GM10266 (cell line): ENCODE measurements around the gene RAPGEF5.

Experiments
- DNase-seq: peaks from one replicate; pipeline ENCODE4 v3.0.0; 2012; ENCODE audit errors: extremely low spot score
- TF ChIP-seq, protein P1 (sequence below): IDR thresholded peaks from 2 replicates; pipeline ENCODE4 v1.5.1; 2012; ENCODE audit warnings: mild to moderate bottlenecking, low read depth; ENCODE audit not compliant: control insufficient read depth, insufficient read depth; ENCODE audit errors: missing control alignments

The RAPGEF5 gene

GRCh38 chr7:22156205-22156604 lies 200.7 kb downstream of the RAPGEF5 start:
- no peak for DNase-seq
- TF ChIP-seq, protein P1, sequence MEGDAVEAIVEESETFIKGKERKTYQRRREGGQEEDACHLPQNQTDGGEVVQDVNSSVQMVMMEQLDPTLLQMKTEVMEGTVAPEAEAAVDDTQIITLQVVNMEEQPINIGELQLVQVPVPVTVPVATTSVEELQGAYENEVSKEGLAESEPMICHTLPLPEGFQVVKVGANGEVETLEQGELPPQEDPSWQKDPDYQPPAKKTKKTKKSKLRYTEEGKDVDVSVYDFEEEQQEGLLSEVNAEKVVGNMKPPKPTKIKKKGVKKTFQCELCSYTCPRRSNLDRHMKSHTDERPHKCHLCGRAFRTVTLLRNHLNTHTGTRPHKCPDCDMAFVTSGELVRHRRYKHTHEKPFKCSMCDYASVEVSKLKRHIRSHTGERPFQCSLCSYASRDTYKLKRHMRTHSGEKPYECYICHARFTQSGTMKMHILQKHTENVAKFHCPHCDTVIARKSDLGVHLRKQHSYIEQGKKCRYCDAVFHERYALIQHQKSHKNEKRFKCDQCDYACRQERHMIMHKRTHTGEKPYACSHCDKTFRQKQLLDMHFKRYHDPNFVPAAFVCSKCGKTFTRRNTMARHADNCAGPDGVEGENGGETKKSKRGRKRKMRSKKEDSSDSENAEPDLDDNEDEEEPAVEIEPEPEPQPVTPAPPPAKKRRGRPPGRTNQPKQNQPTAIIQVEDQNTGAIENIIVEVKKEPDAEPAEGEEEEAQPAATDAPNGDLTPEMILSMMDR, result no peak

DNA sequence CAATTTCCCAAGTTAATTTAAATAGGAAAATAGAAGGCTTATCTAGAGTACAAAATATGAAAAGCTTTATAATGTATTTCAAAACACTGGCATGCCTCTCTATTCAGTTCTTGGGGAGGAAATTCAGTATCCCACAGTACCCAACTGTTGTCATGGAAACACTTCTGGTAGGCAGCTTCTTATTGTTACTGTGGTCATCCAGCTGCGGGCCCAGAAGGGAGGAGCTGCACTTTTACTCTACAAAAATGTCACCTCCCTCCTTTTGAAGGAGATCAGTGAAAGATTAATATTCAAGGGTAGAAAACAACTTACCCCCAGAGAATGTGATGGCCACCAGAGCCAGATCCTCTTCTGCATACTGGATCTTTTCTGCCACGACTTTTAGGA lies 202.8 kb downstream of the RAPGEF5 start:
- TF ChIP-seq, protein P1, result no peak

DNA sequence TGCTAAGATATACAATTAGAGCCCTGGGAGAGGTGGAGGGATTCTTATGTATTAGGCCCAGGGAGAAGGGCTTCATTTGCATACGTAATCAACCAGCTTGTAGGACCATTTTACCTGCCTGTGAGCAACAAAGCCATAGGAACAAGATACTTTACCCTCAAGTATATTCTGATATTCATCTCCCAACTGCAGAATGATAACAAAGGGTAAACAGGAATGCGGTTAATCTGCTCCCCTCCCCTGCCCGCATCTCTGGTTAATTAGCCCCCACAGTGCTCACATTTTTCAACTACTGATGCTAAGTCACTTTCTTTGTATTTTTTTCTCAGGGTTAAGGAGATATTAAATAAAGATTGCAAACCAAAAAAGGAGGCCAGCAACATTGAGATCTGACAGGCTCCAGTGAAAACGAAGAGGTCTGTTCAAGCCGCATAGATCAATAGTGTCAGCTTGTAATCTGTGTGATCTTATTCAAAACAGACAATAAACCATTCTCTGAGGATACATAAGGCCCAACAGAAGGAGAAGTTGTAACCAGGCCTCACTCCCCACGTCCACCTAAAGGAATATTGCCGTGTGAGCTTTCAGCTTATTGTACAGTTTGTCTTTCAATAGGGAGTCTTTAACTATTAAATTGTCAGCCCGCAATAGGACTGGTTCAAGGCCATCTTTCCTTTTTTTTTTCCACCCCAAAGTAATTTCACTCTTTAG lies 203.4 kb downstream of the RAPGEF5 start:
- TF ChIP-seq, protein P1, result no peak

More for the DNA sequence above, 202.8 kb downstream of the RAPGEF5 start:
- no peak for DNase-seq

DNA sequence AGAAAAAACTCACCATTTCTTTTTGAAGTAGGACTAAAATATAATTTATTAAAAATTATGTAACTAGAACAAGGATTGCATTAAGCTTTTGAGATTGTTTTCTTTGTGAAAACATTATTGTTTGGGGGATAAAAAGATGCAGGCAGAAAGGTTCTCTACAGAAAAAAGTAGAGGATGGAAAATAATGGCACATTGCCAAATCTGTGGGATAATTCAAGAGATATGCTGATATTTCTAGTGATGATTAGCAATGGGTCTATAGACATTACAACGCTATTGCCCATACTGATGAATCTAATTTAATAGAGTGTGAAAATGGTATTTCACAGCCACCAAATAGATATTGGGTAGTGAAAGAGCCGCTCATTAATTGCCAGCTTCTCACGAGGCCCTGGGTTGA lies 204.3 kb downstream of the RAPGEF5 start:
- no peak for DNase-seq
- TF ChIP-seq, protein P1, result no peak

More for the DNA sequence above, 203.4 kb downstream of the RAPGEF5 start:
- DNase-seq, result no peak

- no peak for DNase-seq
- TF ChIP-seq, protein P1, result no peak
These were observed 205.1 kb downstream of the RAPGEF5 start for GRCh38 chr7:22151901-22152300.

DNA sequence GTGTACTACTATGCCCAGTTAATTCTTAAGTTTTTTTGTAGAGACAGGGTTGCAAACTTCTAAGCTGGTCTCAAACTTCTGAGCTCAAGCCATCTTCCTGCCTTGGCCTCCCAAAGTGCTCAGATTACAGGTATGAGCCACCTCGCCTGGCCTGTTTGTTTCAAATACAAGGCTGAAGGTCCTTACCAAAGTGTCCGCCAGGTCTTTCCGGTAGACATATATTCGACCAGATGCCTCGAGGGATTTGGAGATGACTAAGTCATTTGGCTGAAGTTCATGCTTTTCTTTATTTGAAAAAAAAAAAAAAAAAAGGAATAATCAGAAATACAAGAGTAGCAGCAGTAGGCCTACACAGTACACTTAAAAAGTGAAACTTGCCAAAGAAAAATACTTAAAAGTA lies 206.7 kb downstream of the RAPGEF5 start:
- TF ChIP-seq, protein P1, result no peak

GRCh38 chr7:22147868-22148267 lies 209.1 kb downstream of the RAPGEF5 start:
- no peak for DNase-seq
- TF ChIP-seq, protein P1, result no peak

More for the DNA sequence above, 206.7 kb downstream of the RAPGEF5 start:
- no peak for DNase-seq
